NB4 (cell line): ENCODE data around the gene PIBF1.
"Not testable (repeated sequence)": the region's sequence is repeated elsewhere in the genome, so short reads cannot be mapped to it uniquely, and the experiment has no call there.

Experiments used
- DNase-seq: peaks from one replicate; pipeline ENCODE4 v3.0.0; 2010; ENCODE audit warnings: low read depth
- H3K4me3 ChIP-seq: one replicate; pipeline ENCODE4 v1.5.1; 2011; ENCODE audit warnings: mild to moderate bottlenecking, low read depth, low read length, moderate library complexity
- MYC ChIP-seq: IDR thresholded peaks from 2 replicates; pipeline ENCODE4 v1.6.1; 2011; ENCODE audit warnings: low read depth, low read length
- POLR2A ChIP-seq: IDR thresholded peaks from 2 replicates; pipeline ENCODE4 v1.6.1; 2011; ENCODE audit warnings: mild to moderate bottlenecking; ENCODE audit not compliant: insufficient read length; ENCODE audit errors: extremely low read depth
- TF ChIP-seq, protein P1 (sequence below): IDR thresholded peaks from 2 replicates; pipeline ENCODE4 v1.6.1; 2011; ENCODE audit warnings: low read depth, low read length
- TF ChIP-seq, protein P2 (sequence below): IDR thresholded peaks from one replicate; pipeline ENCODE4 v1.5.1; 2012; ENCODE audit warnings: low read depth, low read length

PIBF1 gene

GRCh38 chr13:72896869-72897268 lies 114.9 kb downstream of the PIBF1 start:
- no peak for DNase-seq
- TF ChIP-seq, protein P1, sequence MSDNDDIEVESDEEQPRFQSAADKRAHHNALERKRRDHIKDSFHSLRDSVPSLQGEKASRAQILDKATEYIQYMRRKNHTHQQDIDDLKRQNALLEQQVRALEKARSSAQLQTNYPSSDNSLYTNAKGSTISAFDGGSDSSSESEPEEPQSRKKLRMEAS, result no peak
- TF ChIP-seq POLR2A (no peak), MYC (no peak)
- TF ChIP-seq, protein P2, sequence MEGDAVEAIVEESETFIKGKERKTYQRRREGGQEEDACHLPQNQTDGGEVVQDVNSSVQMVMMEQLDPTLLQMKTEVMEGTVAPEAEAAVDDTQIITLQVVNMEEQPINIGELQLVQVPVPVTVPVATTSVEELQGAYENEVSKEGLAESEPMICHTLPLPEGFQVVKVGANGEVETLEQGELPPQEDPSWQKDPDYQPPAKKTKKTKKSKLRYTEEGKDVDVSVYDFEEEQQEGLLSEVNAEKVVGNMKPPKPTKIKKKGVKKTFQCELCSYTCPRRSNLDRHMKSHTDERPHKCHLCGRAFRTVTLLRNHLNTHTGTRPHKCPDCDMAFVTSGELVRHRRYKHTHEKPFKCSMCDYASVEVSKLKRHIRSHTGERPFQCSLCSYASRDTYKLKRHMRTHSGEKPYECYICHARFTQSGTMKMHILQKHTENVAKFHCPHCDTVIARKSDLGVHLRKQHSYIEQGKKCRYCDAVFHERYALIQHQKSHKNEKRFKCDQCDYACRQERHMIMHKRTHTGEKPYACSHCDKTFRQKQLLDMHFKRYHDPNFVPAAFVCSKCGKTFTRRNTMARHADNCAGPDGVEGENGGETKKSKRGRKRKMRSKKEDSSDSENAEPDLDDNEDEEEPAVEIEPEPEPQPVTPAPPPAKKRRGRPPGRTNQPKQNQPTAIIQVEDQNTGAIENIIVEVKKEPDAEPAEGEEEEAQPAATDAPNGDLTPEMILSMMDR, result no peak
- no peak overlapping the region for H3K4me3 ChIP-seq

DNA sequence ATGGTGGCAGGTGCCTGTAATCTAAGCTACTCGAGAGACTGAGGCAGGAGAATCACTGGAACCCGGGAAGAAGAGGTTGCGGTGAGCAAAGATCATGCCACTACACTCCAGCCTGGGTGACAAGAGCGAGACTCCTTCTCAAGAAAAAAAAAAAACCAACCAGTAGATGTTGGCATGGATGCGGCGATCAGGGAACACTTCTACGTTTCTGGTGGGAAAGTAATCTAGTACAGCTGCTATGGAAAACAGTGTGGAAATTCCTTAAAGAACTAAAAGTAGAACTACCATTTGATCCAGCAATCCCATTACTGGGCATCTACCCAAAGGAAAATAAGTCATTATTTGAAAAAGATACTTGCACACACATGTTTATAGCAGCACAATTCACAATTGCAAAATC lies 119.6 kb downstream of the PIBF1 start:
- DNase-seq, H3K4me3 ChIP-seq: not testable (repeated sequence)

- no peak overlapping the region for H3K4me3 ChIP-seq
- DNase-seq, result no peak
- TF ChIP-seq POLR2A (no peak), MYC (no peak)
- TF ChIP-seq, protein P1, result no peak
- TF ChIP-seq, protein P2, result no peak
Observed at GRCh38 chr13:72908416-72908815, 126.5 kb downstream of the PIBF1 start.

GRCh38 chr13:72911981-72912380 lies 130.0 kb downstream of the PIBF1 start:
- TF ChIP-seq, protein P1, result no peak
- TF ChIP-seq, protein P2, result no peak
- no peak for TF ChIP-seq POLR2A
- TF ChIP-seq MYC, result no peak
- DNase-seq, result no peak
- no peak overlapping the region for H3K4me3 ChIP-seq

DNA sequence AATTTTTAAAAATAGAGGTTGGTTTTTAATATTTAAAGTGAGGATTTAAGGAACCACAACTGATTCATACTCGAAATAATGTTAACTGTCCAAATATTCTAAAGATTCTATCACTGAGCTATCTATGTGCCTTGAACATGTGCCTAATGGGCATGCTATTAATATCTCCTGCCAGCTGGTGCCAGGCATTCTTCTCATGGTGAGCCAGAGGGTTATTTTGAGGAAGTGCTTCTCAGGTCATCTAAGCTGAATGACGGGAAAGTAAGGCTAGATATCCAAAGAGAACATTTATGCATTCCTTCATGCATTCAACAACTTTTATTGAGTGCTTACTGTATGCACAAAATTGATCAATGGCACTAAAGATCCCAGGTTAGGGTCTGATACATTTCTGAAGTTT lies 138.2 kb downstream of the PIBF1 start:
- H3K4me3 ChIP-seq, result no peak overlapping the region
- peak; percentile 12 for DNase-seq
- TF ChIP-seq POLR2A, result no peak
- TF ChIP-seq MYC, result no peak
- TF ChIP-seq, protein P1, result no peak
- TF ChIP-seq, protein P2, result no peak

DNA sequence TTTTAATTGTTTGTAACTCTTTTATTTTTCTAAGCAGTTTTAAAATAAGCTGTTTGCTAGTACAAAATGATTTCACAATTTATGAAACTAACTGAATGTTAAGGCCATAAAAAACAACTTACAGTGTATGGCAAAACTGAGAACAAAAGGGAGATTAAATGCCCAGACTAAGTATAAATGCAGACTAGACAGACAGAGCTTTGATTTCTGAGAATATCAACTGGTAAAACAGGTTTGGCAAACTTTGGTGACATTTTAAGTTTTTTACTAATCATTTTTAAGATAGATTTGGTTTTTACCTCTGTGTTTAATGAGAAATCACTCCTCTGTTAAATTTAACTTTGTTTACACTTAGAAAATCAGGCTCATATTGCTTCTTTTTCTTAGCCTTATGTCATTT lies 149.4 kb downstream of the PIBF1 start:
- no peak for DNase-seq
- no peak overlapping the region for H3K4me3 ChIP-seq
- TF ChIP-seq POLR2A (no peak), MYC (no peak)
- TF ChIP-seq, protein P2, result no peak
- TF ChIP-seq, protein P1, result no peak
